T47D (cell line): Measurements from ENCODE around the gene SEMA3D.

ENCODE experiments used
- DNase-seq, 2 experiments: peaks; one replicate each; pipeline versions ENCODE4 v3.0.0 to v3.0.0-alpha.2; 2011 to 2012; ENCODE audit warnings: low read depth in 1 of 2, low spot score in 1 of 2
- JUND ChIP-seq: IDR thresholded peaks from 2 replicates; pipeline ENCODE4 v1.6.1; 2012; ENCODE audit warnings: low read depth
- in situ Hi-C: cut with HindIII; loops from 2 replicates; pipeline ENCODE4 v1.10.0; 2016; ENCODE audit warnings: low sequenced_read_pairs, low pct_unique_long_range_greater_than_20kb

Gene SEMA3D

GRCh38 chr7:85186521-85187241 lies at the start of gene SEMA3D:
SEMA3D (minus strand) TSS chr7:85187056; CDS start chr7:85121891, 65,165 bp downstream.
- DNase-seq: peak; percentile 74 to 84
- TF ChIP-seq JUND: no peak
- in situ Hi-C loops: no loop called here

- DNase-seq: no peak
- TF ChIP-seq JUND: no peak
- in situ Hi-C loops: no loop called here
Measured at GRCh38 chr7:85234730-85235129, 47.9 kb upstream of the SEMA3D start.

- no peak for DNase-seq
- in situ Hi-C loops: no loop called here
- no peak for TF ChIP-seq JUND
Measured at GRCh38 chr7:85232068-85232467, 45.2 kb upstream of the SEMA3D start.

GRCh38 chr7:85230623-85231022 lies 43.8 kb upstream of the SEMA3D start:
- no peak for DNase-seq
- TF ChIP-seq JUND: no peak
- in situ Hi-C loops: no loop called here

GRCh38 chr7:85229544-85229943 lies 42.7 kb upstream of the SEMA3D start:
- in situ Hi-C loops: no loop called here
- TF ChIP-seq JUND: no peak
- DNase-seq: no peak

GRCh38 chr7:85226361-85227085 lies 39.7 kb upstream of the SEMA3D start:
- DNase-seq: no peak
- in situ Hi-C loops: no loop called here
- TF ChIP-seq JUND: no peak

GRCh38 chr7:85224171-85224570 lies 37.3 kb upstream of the SEMA3D start:
- DNase-seq: no peak
- TF ChIP-seq JUND: no peak
- in situ Hi-C loops: no loop called here

GRCh38 chr7:85222522-85222921 lies 35.7 kb upstream of the SEMA3D start:
- no peak for TF ChIP-seq JUND
- in situ Hi-C loops: no loop called here
- DNase-seq: no peak

GRCh38 chr7:85221796-85222195 lies 34.9 kb upstream of the SEMA3D start:
- no peak for DNase-seq
- in situ Hi-C loops: no loop called here
- no peak for TF ChIP-seq JUND

- no peak for DNase-seq
- in situ Hi-C loops: no loop called here
- TF ChIP-seq JUND: no peak
Measured at GRCh38 chr7:85220651-85221050, 33.8 kb upstream of the SEMA3D start.

- in situ Hi-C loops: no loop called here
- no peak for TF ChIP-seq JUND
- no peak for DNase-seq
Measured at GRCh38 chr7:85220023-85220422, 33.2 kb upstream of the SEMA3D start.

- no peak for TF ChIP-seq JUND
- no peak for DNase-seq
- in situ Hi-C loops: no loop called here
Measured at GRCh38 chr7:85217085-85217484, 30.2 kb upstream of the SEMA3D start.

- DNase-seq: no peak
- in situ Hi-C loops: no loop called here
- no peak for TF ChIP-seq JUND
Measured at GRCh38 chr7:85215098-85215497, 28.2 kb upstream of the SEMA3D start.
